Type B pancreatic cell (in vitro differentiated cells): ENCODE data around the gene WDR91. TPM values are rescaled to one million over a fixed set of nuclear protein-coding genes. Genes with fewer than 3 reads are reported as not detected.
A peak's percentile ranks its signal among the peaks of the same experiment; 100 is the strongest.

Source experiments
- DNase-seq: peaks from one replicate; pipeline ENCODE4 v3.0.0; 2021; ENCODE audit warnings: mixed read lengths; ENCODE audit not compliant: unreplicated experiment; ENCODE audit errors: extremely low spot score
- H3K27ac Mint-ChIP-seq: 2 replicates; pipeline ENCODE4 v1.8.0; 2021; ENCODE audit warnings: mild to moderate bottlenecking, mixed read lengths
- H3K27me3 Mint-ChIP-seq: 2 replicates; pipeline ENCODE4 v1.8.0; 2021; ENCODE audit warnings: mixed read lengths
- H3K36me3 Mint-ChIP-seq: 2 replicates; pipeline ENCODE4 v1.8.0; 2021; ENCODE audit warnings: mixed read lengths
- H3K4me1 Mint-ChIP-seq: one replicate; pipeline ENCODE4 v1.8.0; 2021; ENCODE audit warnings: mixed read lengths; ENCODE audit not compliant: unreplicated experiment
- H3K4me3 Mint-ChIP-seq: 2 replicates; pipeline ENCODE4 v1.8.0; 2021; ENCODE audit warnings: mild to moderate bottlenecking, mixed read lengths
- H3K9me3 Mint-ChIP-seq: 2 replicates; pipeline ENCODE4 v1.8.0; 2021; ENCODE audit warnings: mixed read lengths
- total RNA-seq: library from RNA; stranded (reverse); gene quantifications from 2 replicates; pipeline ENCODE4 v1.2.1, GENCODE V29; 2021; ENCODE audit warnings: low replicate concordance
- TF ChIP-seq, protein P1 (sequence below): fragments of 200-600 bp; sonication (generic); conservative IDR thresholded peaks from 2 replicates; pipeline ENCODE4 v1.5.0; 2021; ENCODE audit warnings: antibody characterized with exemption, mild to moderate bottlenecking

The WDR91 gene
- total RNA-seq, 1 donor from 2014 or later, result 25.8 TPM

DNA sequence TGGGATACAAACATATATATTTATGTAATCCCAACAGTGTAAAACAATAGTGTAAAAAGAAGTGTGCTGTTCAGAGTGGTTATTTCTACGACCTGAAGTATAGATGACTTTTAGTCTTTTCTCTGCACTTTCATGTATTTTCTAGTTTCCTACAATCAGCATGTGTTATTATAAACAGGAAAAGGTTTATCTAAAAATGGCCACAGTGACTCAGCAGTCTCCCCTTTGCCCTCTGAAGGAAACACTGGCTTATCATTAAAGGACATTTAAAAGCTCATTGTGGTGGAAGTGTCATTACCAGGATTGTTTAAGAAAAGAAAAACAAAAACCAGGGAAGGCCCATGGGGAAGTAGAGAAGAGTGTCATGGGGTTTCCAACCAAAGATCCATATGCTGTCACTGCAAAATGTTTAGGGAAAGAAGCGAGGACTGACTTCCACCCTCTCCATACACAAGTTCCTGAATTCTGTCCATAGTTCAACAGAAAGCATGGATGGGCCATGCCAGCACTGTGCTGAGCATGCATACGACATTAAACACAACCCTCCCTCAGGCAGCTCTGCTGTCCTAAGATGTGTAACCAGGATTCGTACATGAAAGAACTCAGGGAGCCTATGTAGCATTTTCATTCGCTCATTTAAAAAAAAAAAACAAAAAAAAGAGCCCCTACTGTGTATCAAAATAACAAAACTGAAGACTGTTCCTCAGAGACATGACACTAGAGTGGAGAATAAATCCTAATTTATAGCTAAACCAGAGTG lies 51.0 kb downstream of the WDR91 start:
- DNase-seq, result no peak
- peak overlapping the region; percentile 51 for H3K4me3 Mint-ChIP-seq
- H3K9me3 Mint-ChIP-seq, result peaks cover 9% of the 10 kb centered on the region
- H3K4me1 Mint-ChIP-seq, result peaks cover 18% of the 10 kb centered on the region
- H3K36me3 Mint-ChIP-seq, result peaks cover 34% of the 10 kb centered on the region
- TF ChIP-seq, protein P1, sequence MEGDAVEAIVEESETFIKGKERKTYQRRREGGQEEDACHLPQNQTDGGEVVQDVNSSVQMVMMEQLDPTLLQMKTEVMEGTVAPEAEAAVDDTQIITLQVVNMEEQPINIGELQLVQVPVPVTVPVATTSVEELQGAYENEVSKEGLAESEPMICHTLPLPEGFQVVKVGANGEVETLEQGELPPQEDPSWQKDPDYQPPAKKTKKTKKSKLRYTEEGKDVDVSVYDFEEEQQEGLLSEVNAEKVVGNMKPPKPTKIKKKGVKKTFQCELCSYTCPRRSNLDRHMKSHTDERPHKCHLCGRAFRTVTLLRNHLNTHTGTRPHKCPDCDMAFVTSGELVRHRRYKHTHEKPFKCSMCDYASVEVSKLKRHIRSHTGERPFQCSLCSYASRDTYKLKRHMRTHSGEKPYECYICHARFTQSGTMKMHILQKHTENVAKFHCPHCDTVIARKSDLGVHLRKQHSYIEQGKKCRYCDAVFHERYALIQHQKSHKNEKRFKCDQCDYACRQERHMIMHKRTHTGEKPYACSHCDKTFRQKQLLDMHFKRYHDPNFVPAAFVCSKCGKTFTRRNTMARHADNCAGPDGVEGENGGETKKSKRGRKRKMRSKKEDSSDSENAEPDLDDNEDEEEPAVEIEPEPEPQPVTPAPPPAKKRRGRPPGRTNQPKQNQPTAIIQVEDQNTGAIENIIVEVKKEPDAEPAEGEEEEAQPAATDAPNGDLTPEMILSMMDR, result no peak
- peak overlapping the region; percentile 13 for H3K27ac Mint-ChIP-seq
- H3K27me3 Mint-ChIP-seq, result no peaks in the 10 kb centered on the region

DNA sequence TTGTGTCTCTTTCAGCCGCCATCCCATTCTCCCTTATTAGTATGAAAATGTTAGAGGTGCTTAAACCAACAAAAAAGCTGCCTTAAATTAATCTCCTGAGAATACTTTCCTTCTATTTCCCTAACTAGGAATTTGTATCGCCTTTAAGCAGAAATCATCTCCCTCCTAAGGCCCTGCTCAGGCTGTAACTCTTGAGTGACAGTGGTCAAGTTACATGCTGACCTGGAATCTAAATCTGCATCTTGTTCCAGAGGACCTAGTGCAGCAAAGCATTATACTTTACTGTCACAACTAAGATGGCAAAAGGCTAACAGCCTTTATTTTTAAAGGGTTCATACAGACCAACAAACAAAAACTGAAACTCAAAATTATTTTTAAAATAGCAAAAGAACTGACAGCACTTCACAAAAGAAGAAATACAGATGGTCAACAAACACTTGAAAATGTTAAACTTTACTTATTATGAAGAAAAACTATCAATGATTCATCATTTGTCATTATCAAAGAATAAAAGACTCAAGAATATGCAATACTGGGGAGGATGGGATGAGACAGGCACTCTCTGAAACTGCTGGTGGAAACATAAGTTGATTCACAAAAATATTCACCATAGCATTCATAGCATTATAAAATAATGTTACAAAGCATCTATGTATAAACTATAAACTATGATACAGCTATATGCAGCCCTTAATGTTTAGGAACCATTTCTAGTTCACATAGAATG lies 51.8 kb downstream of the WDR91 start:
- Mint-ChIP-seq H3K27me3 (no peaks in the 10 kb centered on the region), H3K4me1 (peaks cover 18% of the 10 kb centered on the region), H3K4me3 (no peak overlapping the region), H3K9me3 (peaks cover 9% of the 10 kb centered on the region), H3K36me3 (peaks cover 34% of the 10 kb centered on the region), H3K27ac (no peak overlapping the region)
- TF ChIP-seq, protein P1, result no peak
- no peak for DNase-seq

DNA sequence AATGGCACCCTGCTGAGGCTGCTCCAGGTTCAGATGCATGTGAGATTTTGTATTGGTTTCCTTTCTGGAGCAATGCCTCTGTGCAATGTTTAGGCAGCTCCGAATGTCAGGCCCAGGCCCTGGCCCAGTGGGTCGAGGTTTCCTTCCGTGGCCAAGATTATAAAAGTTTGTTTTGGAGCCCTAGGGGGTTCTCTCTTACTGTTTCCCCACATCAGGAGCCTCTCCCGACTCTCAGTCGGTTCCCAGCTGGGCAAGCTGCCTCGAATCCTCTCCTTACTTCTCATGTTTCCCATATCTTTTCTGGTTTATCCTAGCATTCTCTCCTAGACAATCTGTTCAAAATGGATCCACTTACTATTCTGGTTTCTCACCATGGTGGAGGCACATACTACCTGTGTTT lies 52.5 kb downstream of the WDR91 start:
- TF ChIP-seq, protein P1, result no peak
- Mint-ChIP-seq H3K4me3 (no peak overlapping the region), H3K4me1 (peaks cover 18% of the 10 kb centered on the region), H3K27ac (no peak overlapping the region), H3K36me3 (peaks cover 31% of the 10 kb centered on the region), H3K9me3 (peaks cover 12% of the 10 kb centered on the region), H3K27me3 (no peaks in the 10 kb centered on the region)
- DNase-seq, result no peak

DNA sequence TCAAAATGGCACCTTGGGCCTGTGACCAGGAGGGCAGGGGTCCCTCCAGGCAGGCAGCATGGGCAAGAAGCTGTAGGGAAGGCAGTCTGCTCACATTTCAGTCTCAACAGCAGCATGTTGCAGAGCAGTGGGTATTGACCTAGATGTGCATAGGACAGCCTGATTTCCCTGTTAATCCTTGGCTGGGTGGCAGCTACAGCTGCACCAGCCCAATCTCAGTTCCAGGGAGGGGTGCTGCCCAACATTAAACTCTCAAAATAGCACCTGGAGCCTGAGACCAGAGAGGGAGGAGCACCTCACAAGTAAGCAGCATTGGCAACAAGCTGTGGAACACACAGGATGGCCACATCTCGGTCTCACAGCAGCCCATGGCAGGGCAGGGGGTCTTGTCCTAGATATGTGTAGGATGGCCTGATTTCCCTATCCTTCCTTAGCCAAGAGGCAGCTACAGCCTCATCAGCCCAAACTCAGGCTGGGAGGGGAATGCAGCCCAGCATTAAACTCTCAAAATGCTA lies 53.1 kb downstream of the WDR91 start:
- TF ChIP-seq, protein P1, result no peak
- Mint-ChIP-seq H3K9me3 (peaks cover 13% of the 10 kb centered on the region), H3K36me3 (peaks cover 33% of the 10 kb centered on the region), H3K27ac (no peak overlapping the region), H3K4me1 (peaks cover 18% of the 10 kb centered on the region), H3K27me3 (no peaks in the 10 kb centered on the region), H3K4me3 (no peak overlapping the region)
- DNase-seq, result no peak

DNA sequence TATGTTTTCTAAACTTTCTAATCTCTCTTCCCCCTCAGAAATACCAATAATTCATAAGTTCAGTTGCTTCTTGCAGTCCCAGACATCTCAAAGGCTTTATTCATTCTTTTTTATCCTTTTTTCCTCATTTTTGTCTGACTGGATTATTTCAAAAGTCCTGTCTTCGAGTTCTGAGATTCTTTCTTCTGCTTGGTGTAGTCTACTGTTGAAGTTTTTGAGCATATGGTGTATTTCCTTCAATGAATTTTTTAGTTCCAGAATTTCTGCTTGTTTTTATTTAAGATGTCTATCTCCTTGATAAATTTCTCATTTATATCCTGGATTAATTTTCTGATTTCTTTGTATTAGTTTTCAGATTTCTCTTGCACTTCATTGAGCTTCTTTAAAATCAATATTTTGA lies 55.0 kb downstream of the WDR91 start:
- no peak overlapping the region for H3K27ac Mint-ChIP-seq
- H3K9me3 Mint-ChIP-seq, result peaks cover 13% of the 10 kb centered on the region
- H3K36me3 Mint-ChIP-seq, result peaks cover 22% of the 10 kb centered on the region
- no peaks in the 10 kb centered on the region for H3K27me3 Mint-ChIP-seq
- H3K4me3 Mint-ChIP-seq, result no peak overlapping the region
- TF ChIP-seq, protein P1, result no peak
- DNase-seq, result no peak
- H3K4me1 Mint-ChIP-seq, result peaks cover 14% of the 10 kb centered on the region
